ENCODE measurements around the gene SND1.

The SND1 gene

GRCh38 chr7:127941476-127942210, 289.6 kb downstream of the SND1 start:
- Histone ChIP-seq H3K4me3 (no peak overlapping the region), H3K27ac (no peak overlapping the region)
- no peak for TF ChIP-seq CTCF (IDR thresholded peaks at IDR 0.05)
- DNase-seq (ENCODE audit: low spot score): no peak

GRCh38 chr7:127943541-127944521, 291.8 kb downstream of the SND1 start:
- Histone ChIP-seq H3K4me3 (no peak overlapping the region), H3K27ac (no peak overlapping the region)
- DNase-seq (ENCODE audit: low spot score): no peak
- TF ChIP-seq CTCF (IDR thresholded peaks at IDR 0.05): no peak

GRCh38 chr7:127946111-127946510, 294.1 kb downstream of the SND1 start:
- Histone ChIP-seq H3K27ac (no peak overlapping the region), H3K4me3 (no peak overlapping the region)
- no peak for TF ChIP-seq CTCF (IDR thresholded peaks at IDR 0.05)
- no peak for DNase-seq (ENCODE audit: low spot score)

GRCh38 chr7:127946847-127947246, 294.9 kb downstream of the SND1 start:
- no peak for TF ChIP-seq CTCF (IDR thresholded peaks at IDR 0.05)
- no peak overlapping the region for H3K27ac ChIP-seq
- no peak overlapping the region for H3K4me3 ChIP-seq
- DNase-seq (ENCODE audit: low spot score): no peak

- no peak for DNase-seq (ENCODE audit: low spot score)
- Histone ChIP-seq H3K27ac (no peak overlapping the region), H3K4me3 (no peak overlapping the region)
- no peak for TF ChIP-seq CTCF (IDR thresholded peaks at IDR 0.05)
Observed at GRCh38 chr7:127948312-127948711, 296.3 kb downstream of the SND1 start.

- TF ChIP-seq CTCF (IDR thresholded peaks at IDR 0.05): no peak
- no peak overlapping the region for H3K4me3 ChIP-seq
- H3K27ac ChIP-seq: no peak overlapping the region
- DNase-seq (ENCODE audit: low spot score): no peak
Observed at GRCh38 chr7:127948930-127949329, 296.9 kb downstream of the SND1 start.
